Fibroblast of lung (primary cell): ENCODE data around the gene AFAP1L1.

ENCODE experiments used
- EZH2 ChIP-seq: IDR thresholded peaks from 2 replicates; pipeline ENCODE4 v1.5.1; 2012; ENCODE audit warnings: low read length, control low read depth, mild to moderate bottlenecking; ENCODE audit errors: missing control alignments
- TF ChIP-seq, protein P1 (sequence below), 2 donors: IDR thresholded peaks in 1 of 2; conservative IDR thresholded peaks in 1 of 2; 1 replicate in 1 of 2; 2 replicates in 1 of 2; pipeline ENCODE4 v1.5.1; 2011 to 2012; ENCODE audit warnings: low read length in 2 of 2, control low read depth in 1 of 2, inconsistent platforms in 1 of 2, low read depth in 1 of 2, mild to moderate bottlenecking in 1 of 2

DNA sequence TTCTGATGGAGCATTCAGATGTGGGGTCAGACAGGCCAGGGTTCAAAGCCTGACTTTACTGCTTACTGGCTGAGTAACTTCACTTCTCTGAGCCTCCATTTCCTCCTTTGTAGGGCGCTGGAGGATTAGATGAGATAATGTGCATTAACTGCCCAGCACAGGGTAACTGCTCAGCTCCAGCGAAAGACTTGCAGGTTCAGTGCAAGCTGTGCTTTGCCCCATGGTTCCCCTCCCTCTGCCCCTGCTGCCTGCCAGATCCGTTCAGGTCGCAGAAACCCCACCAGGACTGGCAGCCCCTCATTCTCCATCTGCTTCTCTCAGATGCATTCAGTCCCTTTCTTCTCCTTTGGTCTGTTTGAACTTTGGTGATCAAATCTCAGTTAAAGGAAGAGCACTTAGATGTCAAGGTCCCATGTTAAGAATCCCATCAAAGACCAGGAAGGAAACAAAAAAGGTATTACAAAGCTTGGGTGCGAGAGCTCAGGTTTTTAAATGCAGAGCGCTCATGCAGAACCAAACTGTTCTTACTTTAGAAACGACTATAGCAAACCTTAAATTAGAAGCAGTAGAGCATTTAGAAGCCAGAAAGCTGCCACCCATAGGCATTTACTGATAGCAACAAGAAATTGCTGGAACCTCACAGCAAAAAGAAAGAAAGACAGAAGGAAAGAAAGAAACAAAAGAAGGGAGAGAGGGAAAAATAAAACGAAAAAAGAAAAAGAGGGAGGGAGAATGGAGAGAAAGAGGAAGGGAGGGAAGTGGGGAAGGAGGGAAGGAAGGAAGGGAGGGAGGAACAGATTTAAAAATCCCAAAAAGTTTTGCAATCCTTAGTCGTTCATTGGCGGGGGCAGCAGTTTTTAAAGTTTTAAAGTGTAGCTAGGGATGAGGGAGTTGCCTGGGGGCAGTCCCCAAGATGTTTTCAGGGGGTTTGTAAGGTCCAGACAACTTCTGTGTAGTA lies 23.5 kb downstream of the AFAP1L1 start:
- TF ChIP-seq, protein P1, sequence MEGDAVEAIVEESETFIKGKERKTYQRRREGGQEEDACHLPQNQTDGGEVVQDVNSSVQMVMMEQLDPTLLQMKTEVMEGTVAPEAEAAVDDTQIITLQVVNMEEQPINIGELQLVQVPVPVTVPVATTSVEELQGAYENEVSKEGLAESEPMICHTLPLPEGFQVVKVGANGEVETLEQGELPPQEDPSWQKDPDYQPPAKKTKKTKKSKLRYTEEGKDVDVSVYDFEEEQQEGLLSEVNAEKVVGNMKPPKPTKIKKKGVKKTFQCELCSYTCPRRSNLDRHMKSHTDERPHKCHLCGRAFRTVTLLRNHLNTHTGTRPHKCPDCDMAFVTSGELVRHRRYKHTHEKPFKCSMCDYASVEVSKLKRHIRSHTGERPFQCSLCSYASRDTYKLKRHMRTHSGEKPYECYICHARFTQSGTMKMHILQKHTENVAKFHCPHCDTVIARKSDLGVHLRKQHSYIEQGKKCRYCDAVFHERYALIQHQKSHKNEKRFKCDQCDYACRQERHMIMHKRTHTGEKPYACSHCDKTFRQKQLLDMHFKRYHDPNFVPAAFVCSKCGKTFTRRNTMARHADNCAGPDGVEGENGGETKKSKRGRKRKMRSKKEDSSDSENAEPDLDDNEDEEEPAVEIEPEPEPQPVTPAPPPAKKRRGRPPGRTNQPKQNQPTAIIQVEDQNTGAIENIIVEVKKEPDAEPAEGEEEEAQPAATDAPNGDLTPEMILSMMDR (conservative IDR thresholded peaks at IDR 0.05 in 1 of 2, IDR thresholded peaks at IDR 0.05 in 1 of 2; ENCODE audit: low read depth in 1 of 2, low read length in 2 of 2), result no peak
- no peak for TF ChIP-seq EZH2
